Fibroblast of pulmonary artery (primary cell): ENCODE data around the gene CACNB1.

Experiments
- DNase-seq: peaks from one replicate; pipeline ENCODE4 v3.0.0-alpha.2; 2010; ENCODE audit warnings: low read depth
- H3K4me3 ChIP-seq: replicated peaks from 2 replicates; pipeline ENCODE4 v1.5.1; 2011; ENCODE audit warnings: low read depth, mild to moderate bottlenecking, control low read depth, low read length, moderate library complexity
- CTCF ChIP-seq: IDR thresholded peaks from 2 replicates; pipeline ENCODE4 v1.5.1; 2011; ENCODE audit warnings: mild to moderate bottlenecking, control low read depth, low read length, inconsistent platforms; ENCODE audit errors: missing control alignments

The CACNB1 gene

GRCh38 chr17:39219647-39220154 lies 22.2 kb upstream of the CACNB1 start:
- TF ChIP-seq CTCF = no peak
- no peak overlapping the region for H3K4me3 ChIP-seq
- no peak for DNase-seq

GRCh38 chr17:39218906-39219305 lies 21.4 kb upstream of the CACNB1 start:
- DNase-seq = no peak
- TF ChIP-seq CTCF = no peak
- H3K4me3 ChIP-seq = no peak overlapping the region

- DNase-seq = no peak
- TF ChIP-seq CTCF = no peak
- H3K4me3 ChIP-seq = no peak overlapping the region
Observed at GRCh38 chr17:39217734-39218369, 20.4 kb upstream of the CACNB1 start.

- H3K4me3 ChIP-seq = no peak overlapping the region
- no peak for TF ChIP-seq CTCF
- DNase-seq = no peak
Observed at GRCh38 chr17:39213852-39214251, 16.4 kb upstream of the CACNB1 start.

GRCh38 chr17:39212841-39213480 lies 15.5 kb upstream of the CACNB1 start:
- no peak overlapping the region for H3K4me3 ChIP-seq
- no peak for TF ChIP-seq CTCF
- no peak for DNase-seq

- no peak for DNase-seq
- no peak overlapping the region for H3K4me3 ChIP-seq
- TF ChIP-seq CTCF = no peak
Observed at GRCh38 chr17:39212195-39212810, 14.8 kb upstream of the CACNB1 start.
